WTC11 (cell line): ENCODE results near the gene LIMA1. TPM values are rescaled to one million over a fixed set of nuclear protein-coding genes. Genes with fewer than 3 reads are reported as not detected.
"Not testable (repeated sequence)": the region's sequence is repeated elsewhere in the genome, so short reads cannot be mapped to it uniquely, and the experiment has no call there.

ENCODE experiments used
- ATAC-seq: fragments of 200-7000 bp; cut with Tn5 transposase; 2 replicates; pipeline ENCODE4 v1.10.0; 2021; ENCODE audit warnings: mild to moderate bottlenecking, moderate library complexity
- CTCF ChIA-PET: fragments of 300-600 bp; sonication (Branson Sonifier 250); formaldehyde crosslinking; loops from one replicate; lab custom pipeline; 2021; ENCODE audit warnings: antibody characterized with exemption; lab: Charles Lee
- POLR2A ChIA-PET: fragments of 350-600 bp; sonication (Branson Sonifier 250); formaldehyde crosslinking; loops from one replicate; lab custom pipeline; 2021; ENCODE audit warnings: antibody characterized with exemption; lab: Charles Lee
- DNase-seq: peaks from one replicate; pipeline ENCODE4 v3.0.0; 2021; ENCODE audit warnings: low spot score
- H3K27ac Mint-ChIP-seq: 2 replicates; pipeline ENCODE4 v1.8.0; 2021; ENCODE audit warnings: mixed read lengths
- H3K27me3 Mint-ChIP-seq: 2 replicates; pipeline ENCODE4 v1.8.0; 2021; ENCODE audit warnings: low read depth, mild to moderate bottlenecking, moderate library complexity, mixed read lengths
- H3K36me3 Mint-ChIP-seq: 2 replicates; pipeline ENCODE4 v1.8.0; 2021; ENCODE audit warnings: mixed read lengths
- H3K4me1 Mint-ChIP-seq: 2 replicates; pipeline ENCODE4 v1.8.0; 2022; ENCODE audit warnings: mixed read lengths
- H3K4me3 Mint-ChIP-seq: 2 replicates; pipeline ENCODE4 v1.8.0; 2021; ENCODE audit warnings: mild to moderate bottlenecking, moderate library complexity, mixed read lengths
- H3K9me3 Mint-ChIP-seq: 2 replicates; pipeline ENCODE4 v1.8.0; 2021; ENCODE audit warnings: mixed read lengths
- CREM ChIP-seq: sonication (generic); formaldehyde crosslinking; IDR thresholded peaks from 2 replicates; pipeline ENCODE4 v1.8.1; 2022; ENCODE audit warnings: mild to moderate bottlenecking, missing genetic modification reagents, moderate library complexity
- KAT7 ChIP-seq: sonication (generic); formaldehyde crosslinking; IDR thresholded peaks from 2 replicates; pipeline ENCODE4 v1.8.1; 2023; ENCODE audit warnings: missing genetic modification reagents, mild to moderate bottlenecking, borderline replicate concordance
- NR1H2 ChIP-seq: sonication (generic); formaldehyde crosslinking; IDR thresholded peaks from 2 replicates; pipeline ENCODE4 v1.9.0; 2021; ENCODE audit warnings: mild to moderate bottlenecking, moderate library complexity, missing genetic modification reagents
- PRRX2 ChIP-seq: fragments of 250-450 bp; sonication (Bioruptor Pico); IDR thresholded peaks from 2 replicates; pipeline ENCODE4 v1.8.0; 2021; ENCODE audit warnings: mild to moderate bottlenecking
- TCF7 ChIP-seq: sonication (generic); formaldehyde crosslinking; IDR thresholded peaks from 2 replicates; pipeline ENCODE4 v1.8.0; 2022; ENCODE audit warnings: mild to moderate bottlenecking, low read depth, missing genetic modification reagents, moderate library complexity
- TEAD1 ChIP-seq: sonication (generic); formaldehyde crosslinking; IDR thresholded peaks from 2 replicates; pipeline ENCODE4 v1.8.0; 2022; ENCODE audit warnings: mild to moderate bottlenecking, missing genetic modification reagents
- ZNF121 ChIP-seq: sonication (generic); formaldehyde crosslinking; IDR thresholded peaks from 2 replicates; pipeline ENCODE4 v1.8.0; 2023; ENCODE audit warnings: missing genetic modification reagents
- ZNF138 ChIP-seq: sonication (generic); formaldehyde crosslinking; conservative IDR thresholded peaks from 2 replicates; pipeline ENCODE4 v1.8.1; 2022; ENCODE audit warnings: mild to moderate bottlenecking, moderate library complexity, missing genetic modification reagents
- ZNF263 ChIP-seq: sonication (generic); formaldehyde crosslinking; IDR thresholded peaks from 2 replicates; pipeline ENCODE4 v1.8.1; 2022; ENCODE audit warnings: low read depth, mild to moderate bottlenecking, moderate library complexity, missing genetic modification reagents
- total RNA-seq: library from RNA; stranded (reverse); gene quantifications from 3 replicates; pipeline ENCODE4 v1.2.3, GENCODE V29; 2021
- TF ChIP-seq, protein P1 (sequence below): sonication (generic); formaldehyde crosslinking; IDR thresholded peaks from 2 replicates; pipeline ENCODE4 v1.8.1; 2022; ENCODE audit warnings: low read depth, missing genetic modification reagents, borderline replicate concordance
- TF ChIP-seq, protein P2 (sequence below): sonication (generic); formaldehyde crosslinking; IDR thresholded peaks from 2 replicates; pipeline ENCODE4 v1.8.1; 2023; ENCODE audit warnings: mild to moderate bottlenecking, missing genetic modification reagents
- TF ChIP-seq, protein P3 (sequence below): fragments of 200-600 bp; IDR thresholded peaks from 2 replicates; pipeline ENCODE4 v1.8.0; 2022; ENCODE audit warnings: antibody characterized with exemption
- TF ChIP-seq, protein P4 (sequence below): sonication (generic); formaldehyde crosslinking; IDR thresholded peaks from 2 replicates; pipeline ENCODE4 v1.8.1; 2022; ENCODE audit warnings: low read depth, mild to moderate bottlenecking, moderate library complexity, missing genetic modification reagents, borderline replicate concordance
- TF ChIP-seq, protein P5 (sequence below): sonication (generic); formaldehyde crosslinking; IDR thresholded peaks from 2 replicates; pipeline ENCODE4 v1.8.1; 2023; ENCODE audit warnings: mild to moderate bottlenecking, missing genetic modification reagents, moderate library complexity
- TF ChIP-seq, protein P6 (sequence below): sonication (generic); formaldehyde crosslinking; IDR thresholded peaks from 2 replicates; pipeline ENCODE4 v1.8.0; 2022; ENCODE audit warnings: missing genetic modification reagents
- TF ChIP-seq, protein P7 (sequence below): sonication (generic); formaldehyde crosslinking; IDR thresholded peaks from 2 replicates; pipeline ENCODE4 v1.8.1; 2022; ENCODE audit warnings: missing genetic modification reagents, borderline replicate concordance
- TF ChIP-seq, protein P8 (sequence below): sonication (generic); formaldehyde crosslinking; conservative IDR thresholded peaks from 2 replicates; pipeline ENCODE4 v1.8.1; 2022; ENCODE audit warnings: mild to moderate bottlenecking, missing genetic modification reagents

The LIMA1 gene
- total RNA-seq, 1 experiment from 2014 or later, result 41.2 TPM

DNA sequence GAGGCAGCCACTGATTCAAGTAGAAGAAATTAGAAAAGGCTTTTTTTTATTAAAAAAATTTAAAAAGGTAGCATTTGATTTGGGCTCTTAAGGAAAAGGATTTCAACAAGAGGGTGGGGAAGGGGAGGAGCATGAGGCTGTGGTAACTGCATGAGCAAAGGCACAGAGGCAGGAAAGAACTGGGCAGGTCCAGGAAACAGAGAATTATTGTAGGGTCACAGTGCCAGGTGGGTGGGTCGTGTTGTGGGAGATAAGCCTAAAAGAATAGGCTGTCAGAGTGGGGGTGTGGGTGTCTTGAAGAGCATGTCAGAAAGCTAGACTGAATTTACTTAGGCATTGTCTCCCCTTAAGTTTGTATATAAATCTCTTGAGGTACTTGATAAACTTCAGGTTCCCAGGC lies 7.8 kb downstream of the LIMA1 start:
- no peak for ATAC-seq
- Mint-ChIP-seq H3K36me3 (no peaks in the 10 kb centered on the region), H3K4me3 (no peak overlapping the region), H3K9me3 (no peaks in the 10 kb centered on the region), H3K4me1 (peaks cover 12% of the 10 kb centered on the region), H3K27ac (no peak overlapping the region), H3K27me3 (no peaks in the 10 kb centered on the region; the same call in 1 of the 2 replicates)
- no peak for DNase-seq
- CTCF ChIA-PET, result no interaction called here
- TF ChIP-seq, protein P1, sequence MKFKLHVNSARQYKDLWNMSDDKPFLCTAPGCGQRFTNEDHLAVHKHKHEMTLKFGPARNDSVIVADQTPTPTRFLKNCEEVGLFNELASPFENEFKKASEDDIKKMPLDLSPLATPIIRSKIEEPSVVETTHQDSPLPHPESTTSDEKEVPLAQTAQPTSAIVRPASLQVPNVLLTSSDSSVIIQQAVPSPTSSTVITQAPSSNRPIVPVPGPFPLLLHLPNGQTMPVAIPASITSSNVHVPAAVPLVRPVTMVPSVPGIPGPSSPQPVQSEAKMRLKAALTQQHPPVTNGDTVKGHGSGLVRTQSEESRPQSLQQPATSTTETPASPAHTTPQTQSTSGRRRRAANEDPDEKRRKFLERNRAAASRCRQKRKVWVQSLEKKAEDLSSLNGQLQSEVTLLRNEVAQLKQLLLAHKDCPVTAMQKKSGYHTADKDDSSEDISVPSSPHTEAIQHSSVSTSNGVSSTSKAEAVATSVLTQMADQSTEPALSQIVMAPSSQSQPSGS (CRISPR knock-in tag), result no peak
- TF ChIP-seq, protein P2, sequence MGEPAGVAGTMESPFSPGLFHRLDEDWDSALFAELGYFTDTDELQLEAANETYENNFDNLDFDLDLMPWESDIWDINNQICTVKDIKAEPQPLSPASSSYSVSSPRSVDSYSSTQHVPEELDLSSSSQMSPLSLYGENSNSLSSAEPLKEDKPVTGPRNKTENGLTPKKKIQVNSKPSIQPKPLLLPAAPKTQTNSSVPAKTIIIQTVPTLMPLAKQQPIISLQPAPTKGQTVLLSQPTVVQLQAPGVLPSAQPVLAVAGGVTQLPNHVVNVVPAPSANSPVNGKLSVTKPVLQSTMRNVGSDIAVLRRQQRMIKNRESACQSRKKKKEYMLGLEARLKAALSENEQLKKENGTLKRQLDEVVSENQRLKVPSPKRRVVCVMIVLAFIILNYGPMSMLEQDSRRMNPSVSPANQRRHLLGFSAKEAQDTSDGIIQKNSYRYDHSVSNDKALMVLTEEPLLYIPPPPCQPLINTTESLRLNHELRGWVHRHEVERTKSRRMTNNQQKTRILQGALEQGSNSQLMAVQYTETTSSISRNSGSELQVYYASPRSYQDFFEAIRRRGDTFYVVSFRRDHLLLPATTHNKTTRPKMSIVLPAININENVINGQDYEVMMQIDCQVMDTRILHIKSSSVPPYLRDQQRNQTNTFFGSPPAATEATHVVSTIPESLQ (CRISPR knock-in tag), result no peak
- TF ChIP-seq NR1H2 (CRISPR knock-in tag) (no peak), ZNF263 (CRISPR knock-in tag) (no peak), ZNF121 (CRISPR knock-in tag) (no peak), CREM (no peak), PRRX2 (CRISPR knock-in tag) (no peak), ZNF138 (no peak), KAT7 (CRISPR knock-in tag) (no peak), TEAD1 (no peak), TCF7 (CRISPR knock-in tag) (no peak)
- TF ChIP-seq, protein P3, sequence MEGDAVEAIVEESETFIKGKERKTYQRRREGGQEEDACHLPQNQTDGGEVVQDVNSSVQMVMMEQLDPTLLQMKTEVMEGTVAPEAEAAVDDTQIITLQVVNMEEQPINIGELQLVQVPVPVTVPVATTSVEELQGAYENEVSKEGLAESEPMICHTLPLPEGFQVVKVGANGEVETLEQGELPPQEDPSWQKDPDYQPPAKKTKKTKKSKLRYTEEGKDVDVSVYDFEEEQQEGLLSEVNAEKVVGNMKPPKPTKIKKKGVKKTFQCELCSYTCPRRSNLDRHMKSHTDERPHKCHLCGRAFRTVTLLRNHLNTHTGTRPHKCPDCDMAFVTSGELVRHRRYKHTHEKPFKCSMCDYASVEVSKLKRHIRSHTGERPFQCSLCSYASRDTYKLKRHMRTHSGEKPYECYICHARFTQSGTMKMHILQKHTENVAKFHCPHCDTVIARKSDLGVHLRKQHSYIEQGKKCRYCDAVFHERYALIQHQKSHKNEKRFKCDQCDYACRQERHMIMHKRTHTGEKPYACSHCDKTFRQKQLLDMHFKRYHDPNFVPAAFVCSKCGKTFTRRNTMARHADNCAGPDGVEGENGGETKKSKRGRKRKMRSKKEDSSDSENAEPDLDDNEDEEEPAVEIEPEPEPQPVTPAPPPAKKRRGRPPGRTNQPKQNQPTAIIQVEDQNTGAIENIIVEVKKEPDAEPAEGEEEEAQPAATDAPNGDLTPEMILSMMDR, result no peak
- TF ChIP-seq, protein P4, sequence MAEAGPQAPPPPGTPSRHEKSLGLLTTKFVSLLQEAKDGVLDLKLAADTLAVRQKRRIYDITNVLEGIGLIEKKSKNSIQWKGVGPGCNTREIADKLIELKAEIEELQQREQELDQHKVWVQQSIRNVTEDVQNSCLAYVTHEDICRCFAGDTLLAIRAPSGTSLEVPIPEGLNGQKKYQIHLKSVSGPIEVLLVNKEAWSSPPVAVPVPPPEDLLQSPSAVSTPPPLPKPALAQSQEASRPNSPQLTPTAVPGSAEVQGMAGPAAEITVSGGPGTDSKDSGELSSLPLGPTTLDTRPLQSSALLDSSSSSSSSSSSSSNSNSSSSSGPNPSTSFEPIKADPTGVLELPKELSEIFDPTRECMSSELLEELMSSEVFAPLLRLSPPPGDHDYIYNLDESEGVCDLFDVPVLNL (CRISPR knock-in tag), result no peak
- TF ChIP-seq, protein P5, sequence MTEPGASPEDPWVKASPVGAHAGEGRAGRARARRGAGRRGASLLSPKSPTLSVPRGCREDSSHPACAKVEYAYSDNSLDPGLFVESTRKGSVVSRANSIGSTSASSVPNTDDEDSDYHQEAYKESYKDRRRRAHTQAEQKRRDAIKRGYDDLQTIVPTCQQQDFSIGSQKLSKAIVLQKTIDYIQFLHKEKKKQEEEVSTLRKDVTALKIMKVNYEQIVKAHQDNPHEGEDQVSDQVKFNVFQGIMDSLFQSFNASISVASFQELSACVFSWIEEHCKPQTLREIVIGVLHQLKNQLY (CRISPR knock-in tag), result no peak
- TF ChIP-seq, protein P6, sequence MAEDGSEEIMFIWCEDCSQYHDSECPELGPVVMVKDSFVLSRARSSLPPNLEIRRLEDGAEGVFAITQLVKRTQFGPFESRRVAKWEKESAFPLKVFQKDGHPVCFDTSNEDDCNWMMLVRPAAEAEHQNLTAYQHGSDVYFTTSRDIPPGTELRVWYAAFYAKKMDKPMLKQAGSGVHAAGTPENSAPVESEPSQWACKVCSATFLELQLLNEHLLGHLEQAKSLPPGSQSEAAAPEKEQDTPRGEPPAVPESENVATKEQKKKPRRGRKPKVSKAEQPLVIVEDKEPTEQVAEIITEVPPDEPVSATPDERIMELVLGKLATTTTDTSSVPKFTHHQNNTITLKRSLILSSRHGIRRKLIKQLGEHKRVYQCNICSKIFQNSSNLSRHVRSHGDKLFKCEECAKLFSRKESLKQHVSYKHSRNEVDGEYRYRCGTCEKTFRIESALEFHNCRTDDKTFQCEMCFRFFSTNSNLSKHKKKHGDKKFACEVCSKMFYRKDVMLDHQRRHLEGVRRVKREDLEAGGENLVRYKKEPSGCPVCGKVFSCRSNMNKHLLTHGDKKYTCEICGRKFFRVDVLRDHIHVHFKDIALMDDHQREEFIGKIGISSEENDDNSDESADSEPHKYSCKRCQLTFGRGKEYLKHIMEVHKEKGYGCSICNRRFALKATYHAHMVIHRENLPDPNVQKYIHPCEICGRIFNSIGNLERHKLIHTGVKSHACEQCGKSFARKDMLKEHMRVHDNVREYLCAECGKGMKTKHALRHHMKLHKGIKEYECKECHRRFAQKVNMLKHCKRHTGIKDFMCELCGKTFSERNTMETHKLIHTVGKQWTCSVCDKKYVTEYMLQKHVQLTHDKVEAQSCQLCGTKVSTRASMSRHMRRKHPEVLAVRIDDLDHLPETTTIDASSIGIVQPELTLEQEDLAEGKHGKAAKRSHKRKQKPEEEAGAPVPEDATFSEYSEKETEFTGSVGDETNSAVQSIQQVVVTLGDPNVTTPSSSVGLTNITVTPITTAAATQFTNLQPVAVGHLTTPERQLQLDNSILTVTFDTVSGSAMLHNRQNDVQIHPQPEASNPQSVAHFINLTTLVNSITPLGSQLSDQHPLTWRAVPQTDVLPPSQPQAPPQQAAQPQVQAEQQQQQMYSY (CRISPR knock-in tag), result no peak
- TF ChIP-seq, protein P7, sequence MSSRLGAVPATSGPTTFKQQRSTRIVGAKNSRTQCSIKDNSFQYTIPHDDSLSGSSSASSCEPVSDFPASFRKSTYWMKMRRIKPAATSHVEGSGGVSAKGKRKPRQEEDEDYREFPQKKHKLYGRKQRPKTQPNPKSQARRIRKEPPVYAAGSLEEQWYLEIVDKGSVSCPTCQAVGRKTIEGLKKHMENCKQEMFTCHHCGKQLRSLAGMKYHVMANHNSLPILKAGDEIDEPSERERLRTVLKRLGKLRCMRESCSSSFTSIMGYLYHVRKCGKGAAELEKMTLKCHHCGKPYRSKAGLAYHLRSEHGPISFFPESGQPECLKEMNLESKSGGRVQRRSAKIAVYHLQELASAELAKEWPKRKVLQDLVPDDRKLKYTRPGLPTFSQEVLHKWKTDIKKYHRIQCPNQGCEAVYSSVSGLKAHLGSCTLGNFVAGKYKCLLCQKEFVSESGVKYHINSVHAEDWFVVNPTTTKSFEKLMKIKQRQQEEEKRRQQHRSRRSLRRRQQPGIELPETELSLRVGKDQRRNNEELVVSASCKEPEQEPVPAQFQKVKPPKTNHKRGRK (CRISPR knock-in tag), result no peak
- TF ChIP-seq, protein P8, sequence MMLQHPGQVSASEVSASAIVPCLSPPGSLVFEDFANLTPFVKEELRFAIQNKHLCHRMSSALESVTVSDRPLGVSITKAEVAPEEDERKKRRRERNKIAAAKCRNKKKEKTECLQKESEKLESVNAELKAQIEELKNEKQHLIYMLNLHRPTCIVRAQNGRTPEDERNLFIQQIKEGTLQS (CRISPR knock-in tag), result no peak
- POLR2A ChIA-PET, result no interaction called here

DNA sequence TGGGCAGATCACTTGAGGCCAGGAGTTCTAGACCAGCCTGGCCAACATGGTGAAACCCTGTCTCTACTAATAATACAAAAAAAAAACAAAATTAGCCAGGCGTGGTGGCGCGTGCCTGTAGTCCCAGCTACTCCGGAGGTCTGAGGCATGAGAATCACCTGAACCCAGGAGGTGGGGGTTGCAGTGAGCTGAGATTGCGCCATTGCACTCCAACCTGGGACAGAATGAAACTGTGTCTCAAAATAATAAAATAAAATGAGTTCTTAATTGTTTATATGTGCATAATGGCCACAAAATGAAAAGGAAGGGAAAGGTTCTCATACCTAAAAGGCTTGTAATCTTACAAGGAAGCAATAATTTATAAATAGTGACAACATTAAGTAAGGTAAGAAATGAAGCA lies 8.2 kb downstream of the LIMA1 start:
- not testable (repeated sequence) for H3K4me3 Mint-ChIP-seq

More for the DNA sequence above, 8.2 kb downstream of the LIMA1 start:
- H3K36me3 Mint-ChIP-seq, H3K27me3 Mint-ChIP-seq, ATAC-seq, CTCF ChIA-PET, H3K9me3 Mint-ChIP-seq, H3K27ac Mint-ChIP-seq, DNase-seq, POLR2A ChIA-PET: not testable (repeated sequence)
- H3K4me1 Mint-ChIP-seq, result peaks cover 12% of the 10 kb centered on the region
